Liver (tissue), 9 donors: ENCODE measurements around the gene PRELID3B. TPM values are rescaled to one million over a fixed set of nuclear protein-coding genes. Genes with fewer than 3 reads are reported as not detected.
A peak's percentile ranks its signal among the peaks of the same experiment; 100 is the strongest.

Experiments used
- DNase-seq: peaks from one replicate; pipeline ENCODE4 v3.0.0-alpha.2; 2017; ENCODE audit warnings: low spot score
- H3K27ac ChIP-seq, 2 donors: one replicate each; pipeline ENCODE4 v1.7.0; 2013; ENCODE audit warnings: inconsistent platforms in 2 of 2, low read length in 2 of 2, control low read depth in 1 of 2, low read depth in 1 of 2, mild to moderate bottlenecking in 1 of 2
- H3K27me3 ChIP-seq, 4 donors: one replicate each; pipeline versions ENCODE4 v1.6.1 to v1.7.0; 2013; ENCODE audit warnings: low read length in 3 of 4, inconsistent platforms in 1 of 4, mild to moderate bottlenecking in 1 of 4, moderate library complexity in 1 of 4; ENCODE audit not compliant: control insufficient read depth in 4 of 4, insufficient read depth in 4 of 4
- H3K36me3 ChIP-seq, 4 donors: one replicate each; pipeline versions ENCODE4 v1.6.1 to v1.7.0; 2013; ENCODE audit warnings: low read length in 3 of 4, mild to moderate bottlenecking in 3 of 4, low read depth in 1 of 4, moderate library complexity in 1 of 4; ENCODE audit not compliant: control insufficient read depth in 4 of 4, insufficient read depth in 3 of 4
- H3K4me1 ChIP-seq, 4 donors: one replicate each; pipeline versions ENCODE4 v1.6.1 to v1.7.0; 2013; ENCODE audit warnings: low read length in 3 of 4, mild to moderate bottlenecking in 3 of 4, moderate library complexity in 1 of 4; ENCODE audit not compliant: control insufficient read depth in 4 of 4, insufficient read depth in 4 of 4
- H3K4me3 ChIP-seq, 3 donors: one replicate each; pipeline versions ENCODE4 v1.6.1 to v1.7.0; 2013; ENCODE audit warnings: low read length in 3 of 3, control low read depth in 1 of 3, low read depth in 1 of 3, mild to moderate bottlenecking in 1 of 3
- H3K9ac ChIP-seq, 2 donors: one replicate each; pipeline ENCODE4 v1.7.0; 2013; ENCODE audit warnings: low read length in 2 of 2, mild to moderate bottlenecking in 2 of 2, moderate library complexity in 2 of 2, control low read depth in 1 of 2, low read depth in 1 of 2
- H3K9me3 ChIP-seq, 4 donors: one replicate each; pipeline versions ENCODE4 v1.6.1 to v1.7.0; 2013; ENCODE audit warnings: low read length in 3 of 4; ENCODE audit not compliant: control insufficient read depth in 4 of 4
- CTCF ChIP-seq: fragments of 150-350 bp; IDR thresholded peaks from 2 replicates; pipeline ENCODE4 v1.5.1; 2017; ENCODE audit warnings: improper control_type of control experiment, low read depth, low read length; ENCODE audit not compliant: missing input control
- EGR1 ChIP-seq, 2 donors: IDR thresholded peaks; 2 replicates each; pipeline ENCODE4 v1.6.1; 2016 to 2018; ENCODE audit warnings: antibody characterized with exemption in 2 of 2, low read depth in 2 of 2
- FOXA1 ChIP-seq: IDR thresholded peaks from 2 replicates; pipeline ENCODE4 v1.6.1; 2016; ENCODE audit warnings: antibody characterized with exemption
- GABPA ChIP-seq, 2 donors: IDR thresholded peaks in 1 of 2; conservative IDR thresholded peaks in 1 of 2; 2 replicates each; pipeline ENCODE4 v1.6.1; 2016; ENCODE audit warnings: antibody characterized with exemption in 2 of 2, mild to moderate bottlenecking in 1 of 2, moderate library complexity in 1 of 2
- HNF4G ChIP-seq: IDR thresholded peaks from 2 replicates; pipeline ENCODE4 v1.6.1; 2016; ENCODE audit warnings: antibody characterized with exemption
- JUND ChIP-seq, 2 donors: IDR thresholded peaks; 2 replicates each; pipeline ENCODE4 v1.6.1; 2016; ENCODE audit warnings: antibody characterized with exemption in 2 of 2
- NR2F2 ChIP-seq: IDR thresholded peaks from 2 replicates; pipeline ENCODE4 v1.6.1; 2016; ENCODE audit warnings: antibody characterized with exemption
- RAD21 ChIP-seq, 2 donors: IDR thresholded peaks; 2 replicates each; pipeline ENCODE4 v1.6.1; 2016; ENCODE audit warnings: antibody characterized with exemption in 2 of 2, mild to moderate bottlenecking in 2 of 2
- RXRA ChIP-seq, 2 donors: IDR thresholded peaks; 2 replicates each; pipeline ENCODE4 v1.6.1; 2017 to 2018; ENCODE audit warnings: antibody characterized with exemption in 2 of 2, mild to moderate bottlenecking in 1 of 2
- TAF1 ChIP-seq: conservative IDR thresholded peaks from 2 replicates; pipeline ENCODE4 v1.6.1; 2016; ENCODE audit warnings: antibody characterized with exemption, mild to moderate bottlenecking
- YY1 ChIP-seq: IDR thresholded peaks from 2 replicates; pipeline ENCODE4 v1.6.1; 2016; ENCODE audit warnings: antibody characterized with exemption, mild to moderate bottlenecking
- ZBTB33 ChIP-seq: IDR thresholded peaks from 2 replicates; pipeline ENCODE4 v1.6.1; 2016; ENCODE audit warnings: antibody characterized with exemption
- WGBS: extraction: QIAGEN DNeasy Blood & Tissue Kit; methylation state at CpG from one replicate; pipeline ENCODE4 v1.1.7; 2013; 5-methylcytosine and 5-hydroxymethylcytosine counted together
- polyA plus RNA-seq, 2 donors: library from polyadenylated mRNA; stranded (reverse) in 1 of 2; unstranded in 1 of 2; fragments of 200-250 nt in 1 of 2; fragments of >200 nt in 1 of 2; fragmentation: Nextera tagmentation in 1 of 2; extraction: Ambion mirVana in 1 of 2; gene quantifications; one replicate each; pipeline versions ENCODE4 v1.2.1 to v1.2.3, GENCODE V29; 2013 to 2015
- total RNA-seq, 2 donors: library from RNA; depleted of rRNA; stranded (reverse); fragments of >200 nt; gene quantifications; one replicate each; pipeline ENCODE4 v1.2.3, GENCODE V29; 2014
- TF ChIP-seq, protein P1 (sequence below): IDR thresholded peaks from 2 replicates; pipeline ENCODE4 v1.6.1; 2016; ENCODE audit warnings: antibody characterized with exemption
- TF ChIP-seq, protein P2 (sequence below): IDR thresholded peaks from 2 replicates; pipeline ENCODE4 v1.6.1; 2016; ENCODE audit warnings: antibody characterized with exemption, mild to moderate bottlenecking
- TF ChIP-seq, protein P3 (sequence below): IDR thresholded peaks from 2 replicates; pipeline ENCODE4 v1.6.1; 2016; ENCODE audit warnings: antibody characterized with exemption
- donor health status: healthy.
- donor health status: healthy.
- donor health status: healthy.
- donor health status: healthy.
- donor health status: healthy.

Gene PRELID3B
- total and polyA plus RNA-seq, 4 donors = 18.2 to 38.1 (median 25.3) TPM

- no peak overlapping the region for H3K9ac ChIP-seq
- H3K36me3 ChIP-seq = peaks cover 5 to 31% (median 21%) of the 10 kb centered on the region in 4 donors
- no peak overlapping the region for H3K27ac ChIP-seq
- no peaks in the 10 kb centered on the region for H3K27me3 ChIP-seq
- TF ChIP-seq RXRA (IDR thresholded peaks at IDR 0.05) = no peak
- TF ChIP-seq, protein P1, sequence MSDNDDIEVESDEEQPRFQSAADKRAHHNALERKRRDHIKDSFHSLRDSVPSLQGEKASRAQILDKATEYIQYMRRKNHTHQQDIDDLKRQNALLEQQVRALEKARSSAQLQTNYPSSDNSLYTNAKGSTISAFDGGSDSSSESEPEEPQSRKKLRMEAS = no peak
- TF ChIP-seq EGR1 (IDR thresholded peaks at IDR 0.05; ENCODE audit: low read depth in 2 of 2) = no peak
- TF ChIP-seq HNF4G = no peak
- no peaks in the 10 kb centered on the region for H3K9me3 ChIP-seq
- no peak for DNase-seq
- 93% methylated on average over 5 of the region's 5 CpGs for WGBS
- no peak overlapping the region for H3K4me3 ChIP-seq
- H3K4me1 ChIP-seq = peaks cover 5 to 35% (median 22%) of the 10 kb centered on the region in 4 donors
Measured at GRCh38 chr20:58985656-58986055, 56.9 kb downstream of the PRELID3B start.

- H3K27me3 ChIP-seq = no peaks in the 10 kb centered on the region
- H3K9me3 ChIP-seq = no peaks in the 10 kb centered on the region
- peak; percentile 20 for DNase-seq
- H3K27ac ChIP-seq = no peak overlapping the region
- peaks cover 3 to 26% (median 20%) of the 10 kb centered on the region in 4 donors for H3K36me3 ChIP-seq
- no peak overlapping the region for H3K4me3 ChIP-seq
- H3K9ac ChIP-seq = no peak overlapping the region
- 82% methylated on average over 6 of the region's 6 CpGs for WGBS
- no peak for TF ChIP-seq RAD21 (IDR thresholded peaks at IDR 0.05)
- no peak for TF ChIP-seq YY1
- TF ChIP-seq RXRA (IDR thresholded peaks at IDR 0.05) = no peak
- TF ChIP-seq GABPA (IDR thresholded peaks at IDR 0.05 in 1 of 2, conservative IDR thresholded peaks at IDR 0.05 in 1 of 2) = no peak
- no peak for TF ChIP-seq CTCF
- TF ChIP-seq HNF4G = no peak
- no peak for TF ChIP-seq ZBTB33
- TF ChIP-seq, protein P2, sequence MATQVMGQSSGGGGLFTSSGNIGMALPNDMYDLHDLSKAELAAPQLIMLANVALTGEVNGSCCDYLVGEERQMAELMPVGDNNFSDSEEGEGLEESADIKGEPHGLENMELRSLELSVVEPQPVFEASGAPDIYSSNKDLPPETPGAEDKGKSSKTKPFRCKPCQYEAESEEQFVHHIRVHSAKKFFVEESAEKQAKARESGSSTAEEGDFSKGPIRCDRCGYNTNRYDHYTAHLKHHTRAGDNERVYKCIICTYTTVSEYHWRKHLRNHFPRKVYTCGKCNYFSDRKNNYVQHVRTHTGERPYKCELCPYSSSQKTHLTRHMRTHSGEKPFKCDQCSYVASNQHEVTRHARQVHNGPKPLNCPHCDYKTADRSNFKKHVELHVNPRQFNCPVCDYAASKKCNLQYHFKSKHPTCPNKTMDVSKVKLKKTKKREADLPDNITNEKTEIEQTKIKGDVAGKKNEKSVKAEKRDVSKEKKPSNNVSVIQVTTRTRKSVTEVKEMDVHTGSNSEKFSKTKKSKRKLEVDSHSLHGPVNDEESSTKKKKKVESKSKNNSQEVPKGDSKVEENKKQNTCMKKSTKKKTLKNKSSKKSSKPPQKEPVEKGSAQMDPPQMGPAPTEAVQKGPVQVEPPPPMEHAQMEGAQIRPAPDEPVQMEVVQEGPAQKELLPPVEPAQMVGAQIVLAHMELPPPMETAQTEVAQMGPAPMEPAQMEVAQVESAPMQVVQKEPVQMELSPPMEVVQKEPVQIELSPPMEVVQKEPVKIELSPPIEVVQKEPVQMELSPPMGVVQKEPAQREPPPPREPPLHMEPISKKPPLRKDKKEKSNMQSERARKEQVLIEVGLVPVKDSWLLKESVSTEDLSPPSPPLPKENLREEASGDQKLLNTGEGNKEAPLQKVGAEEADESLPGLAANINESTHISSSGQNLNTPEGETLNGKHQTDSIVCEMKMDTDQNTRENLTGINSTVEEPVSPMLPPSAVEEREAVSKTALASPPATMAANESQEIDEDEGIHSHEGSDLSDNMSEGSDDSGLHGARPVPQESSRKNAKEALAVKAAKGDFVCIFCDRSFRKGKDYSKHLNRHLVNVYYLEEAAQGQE = no peak
- no peak for TF ChIP-seq NR2F2
- TF ChIP-seq TAF1 = no peak
- no peak for TF ChIP-seq JUND (IDR thresholded peaks at IDR 0.05)
- TF ChIP-seq, protein P3, sequence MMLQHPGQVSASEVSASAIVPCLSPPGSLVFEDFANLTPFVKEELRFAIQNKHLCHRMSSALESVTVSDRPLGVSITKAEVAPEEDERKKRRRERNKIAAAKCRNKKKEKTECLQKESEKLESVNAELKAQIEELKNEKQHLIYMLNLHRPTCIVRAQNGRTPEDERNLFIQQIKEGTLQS = no peak
- TF ChIP-seq, protein P1 = no peak
- TF ChIP-seq FOXA1 = no peak
- peaks cover 5 to 35% (median 23%) of the 10 kb centered on the region in 4 donors for H3K4me1 ChIP-seq
Measured at GRCh38 chr20:58984691-58985090, 57.9 kb downstream of the PRELID3B start.

Other genes with a start within 250 kb of the PRELID3B start
- gene GNAS-AS1, start 191.9 kb downstream of the PRELID3B start, total RNA-seq = under 1 TPM; 0.08 to 0.42 TPM
- under 1 TPM in 1 of 2 donors, not detected in 1; 0.09 TPM for gene GNAS-AS1, start 191.9 kb downstream of the PRELID3B start, polyA plus RNA-seq
- gene GNAS, start 190.1 kb downstream of the PRELID3B start, total RNA-seq = 100 to 1,000 TPM; 234 to 360 TPM
- gene GNAS, start 190.1 kb downstream of the PRELID3B start, polyA plus RNA-seq = 100 to 1,000 TPM; 115 to 321 TPM
- gene NELFCD, start 61.5 kb downstream of the PRELID3B start, total RNA-seq = 10 to 100 TPM; 39.1 to 39.8 TPM
- gene NELFCD, start 61.5 kb downstream of the PRELID3B start, polyA plus RNA-seq = 10 to 100 TPM; 28.1 to 35.0 TPM
- gene CTSZ, start 35.5 kb downstream of the PRELID3B start, total RNA-seq = 100 to 1,000 TPM; 146 to 233 TPM
- gene CTSZ, start 35.5 kb downstream of the PRELID3B start, polyA plus RNA-seq = 100 to 1,000 TPM in 1 of 2 donors, 10 to 100 TPM in 1; 11.8 to 229 TPM
- 10 to 100 TPM in 1 of 2 donors, under 1 TPM in 1; 0.17 to 59.5 TPM for gene TUBB1, start 23.4 kb downstream of the PRELID3B start, total RNA-seq
- under 1 TPM; 0.20 to 0.28 TPM for gene TUBB1, start 23.4 kb downstream of the PRELID3B start, polyA plus RNA-seq
- gene ATP5F1E, start 10.5 kb downstream of the PRELID3B start, total RNA-seq = 10 to 100 TPM; 11.7 to 16.6 TPM
- gene ATP5F1E, start 10.5 kb downstream of the PRELID3B start, polyA plus RNA-seq = 100 to 1,000 TPM in 1 of 2 donors, 10 to 100 TPM in 1; 38.8 to 148 TPM
- gene ZNF831, start 121.0 kb upstream of the PRELID3B start, total RNA-seq = under 1 TPM; 0.09 to 0.75 TPM
- under 1 TPM; 0.06 to 0.17 TPM for gene ZNF831, start 121.0 kb upstream of the PRELID3B start, polyA plus RNA-seq